Heart right ventricle (tissue), 16 donors: ENCODE results near the gene TRABD. TPM values are rescaled to one million over a fixed set of nuclear protein-coding genes. Genes with fewer than 3 reads are reported as not detected.

Experiments used
- ATAC-seq, 8 donors: fragments of 200-7000 bp; cut with Tn5 transposase; one replicate each; pipeline ENCODE4 v1.9.1; 2020; ENCODE audit warnings: mild to moderate bottlenecking in 8 of 8, moderate library complexity in 8 of 8, moderate number of reproducible peaks in 1 of 8
- DNase-seq, 2 donors: peaks; one replicate each; pipeline ENCODE4 v3.0.0-alpha.2; 2020
- H3K27ac ChIP-seq, 10 donors: fragments of 200-600 bp; sonication (generic) in 2 of 10; one replicate each; pipeline versions ENCODE4 v1.5.0 to v1.8.0; 2020 to 2022; ENCODE audit warnings: mild to moderate bottlenecking in 3 of 10
- H3K27me3 ChIP-seq, 7 donors: fragments of 200-600 bp; one replicate each; pipeline ENCODE4 v1.8.0; 2021 to 2022; ENCODE audit warnings: mild to moderate bottlenecking in 2 of 7
- H3K36me3 ChIP-seq, 9 donors: fragments of 200-600 bp; sonication (generic) in 1 of 9; one replicate each; pipeline versions ENCODE4 v1.5.0 to v1.8.0; 2020 to 2022; ENCODE audit warnings: mild to moderate bottlenecking in 2 of 9
- H3K4me1 ChIP-seq, 9 donors: fragments of 200-600 bp; sonication (generic) in 1 of 9; one replicate each; pipeline versions ENCODE4 v1.5.0 to v1.8.0; 2020 to 2022; ENCODE audit warnings: mild to moderate bottlenecking in 4 of 9
- H3K4me3 ChIP-seq, 10 donors: fragments of 200-600 bp; sonication (generic) in 2 of 10; one replicate each; pipeline versions ENCODE4 v1.5.0 to v1.8.0; 2020 to 2022; ENCODE audit warnings: mild to moderate bottlenecking in 7 of 10, moderate library complexity in 2 of 10
- H3K9me3 ChIP-seq, 11 donors: fragments of 200-600 bp in 10 of 11; sonication (generic) in 2 of 11; one replicate each; pipeline versions ENCODE4 v1.5.0 to v1.8.0; 2013 to 2022; ENCODE audit warnings: mild to moderate bottlenecking in 2 of 11, control low read depth in 1 of 11, moderate library complexity in 1 of 11
- CTCF ChIP-seq, 9 donors: fragments of 200-600 bp; sonication (generic) in 2 of 9; IDR thresholded peaks; one replicate each; pipeline versions ENCODE4 v1.5.0 to v1.8.0; 2021 to 2022; ENCODE audit warnings: antibody characterized with exemption in 9 of 9, mild to moderate bottlenecking in 5 of 9, moderate library complexity in 1 of 9
- WGBS, 2 donors: extraction: QIAGEN DNeasy Blood & Tissue Kit; methylation state at CpG; one replicate each; pipeline ENCODE4 v1.1.7; 2013; ENCODE audit warnings: inconsistent platforms in 1 of 2; 5-methylcytosine and 5-hydroxymethylcytosine counted together
- intact Hi-C, 10 donors: fragments of 100-400 bp; cut with DNase I; formaldehyde crosslinking; loops; one replicate each; pipeline versions ENCODE4 v1.11.1 to v1.14.2; 2022
- polyA plus RNA-seq, 2 donors: library from polyadenylated mRNA; stranded (reverse); fragments of 200-250 nt; gene quantifications; one replicate each; pipeline ENCODE4 v1.2.3, GENCODE V29; 2013
- total RNA-seq, 10 donors: library from RNA; stranded (reverse); fragmentation: NEBNext Ultra II Directional in 3 of 10; extraction: Animal tissue kit (Norgen Biotek cat#: 25700) in 3 of 10; gene quantifications; one replicate each; pipeline versions ENCODE4 v1.2.1 to v1.2.4, GENCODE V29; 2021 to 2023
- donor health status: Arrhythmogenic right ventricular cardiomyopathy.
- donor health status: ischemic (EF 13 %, LVEDD 7.1; RV severe dilation, severe dysfunction).
- donor health status: healthy with polysubstance abuse.
- donor health status: DM: no; HTN: yes; CAD: no.
- donor health status: DM: no; HTN: no; CAD: no.
- donor health status: ischemic (EF 25% LVEDD 6.9; RV normal size, moderate dysfunction).
- donor health status: ischemic (EF 25% LVEDD 5.7; RV mildly dilated, moderate dysfunction).
- donor health status: healthy.
- donor health status: DM: yes; HTN: yes; CAD: no.
- donor health status: Ischemic cardiomyopathy.
- donor health status: ischemic (EF 35%, LVEDD 5.7; RV mildly dilated, moderate dysfunction).
- donor health status: nonischemic (EF 11% LVEDD 7.7; RV severe dilation, severe dysfunction).
- donor health status: DM: yes; HTN: yes; CAD: no.
- donor health status: PGD.
- donor health status: ischemic (EF 29% LVEDD 5.4; RV normal size, mild dysfunction).
- donor health status: nonischemic (EF 23%, LVEDD 6.1; RV moderate dilation, normal function).

Gene TRABD
- total and polyA plus RNA-seq, 12 donors, result 13.6 to 40.8 (median 19.0) TPM

- no peak for ATAC-seq
- DNase-seq, result no peak
- TF ChIP-seq CTCF (IDR thresholded peaks at IDR 0.05), result no peak
- H3K27me3 ChIP-seq, result peaks cover 0 to 19% (median 4%) of the 10 kb centered on the region in 7 donors
- no peaks in the 10 kb centered on the region for H3K9me3 ChIP-seq
- peaks cover 0 to 7% (median 0%) of the 10 kb centered on the region in 9 donors for H3K4me1 ChIP-seq
- no peaks in the 10 kb centered on the region for H3K36me3 ChIP-seq
- no peak overlapping the region for H3K4me3 ChIP-seq
- intact Hi-C loops, result loop anchor here in 1 of 10 donors (5.0 kb wide), 1 partner anchor 54 kb away; no protein-coding TSS in a partner anchor
- WGBS, 2 donors, result 89 to 90% methylated on average over 7 of the region's 7 CpGs
- H3K27ac ChIP-seq, result no peak overlapping the region
Observed at GRCh38 chr22:50153756-50154140, 32.0 kb upstream of the TRABD start.

GRCh38 chr22:50157709-50158375 lies 27.9 kb upstream of the TRABD start:
- ATAC-seq (no peak), DNase-seq (no peak)
- no peaks in the 10 kb centered on the region for H3K36me3 ChIP-seq
- no peak overlapping the region for H3K27ac ChIP-seq
- peaks cover 0 to 28% (median 12%) of the 10 kb centered on the region in 7 donors for H3K27me3 ChIP-seq
- H3K4me1 ChIP-seq, result no peaks in the 10 kb centered on the region
- intact Hi-C loops, result no loop called here
- no peak for TF ChIP-seq CTCF (IDR thresholded peaks at IDR 0.05)
- no peaks in the 10 kb centered on the region for H3K9me3 ChIP-seq
- WGBS, 2 donors, result 75 to 78% methylated on average over 21 of the region's 21 CpGs
- H3K4me3 ChIP-seq, result no peak overlapping the region

DNA sequence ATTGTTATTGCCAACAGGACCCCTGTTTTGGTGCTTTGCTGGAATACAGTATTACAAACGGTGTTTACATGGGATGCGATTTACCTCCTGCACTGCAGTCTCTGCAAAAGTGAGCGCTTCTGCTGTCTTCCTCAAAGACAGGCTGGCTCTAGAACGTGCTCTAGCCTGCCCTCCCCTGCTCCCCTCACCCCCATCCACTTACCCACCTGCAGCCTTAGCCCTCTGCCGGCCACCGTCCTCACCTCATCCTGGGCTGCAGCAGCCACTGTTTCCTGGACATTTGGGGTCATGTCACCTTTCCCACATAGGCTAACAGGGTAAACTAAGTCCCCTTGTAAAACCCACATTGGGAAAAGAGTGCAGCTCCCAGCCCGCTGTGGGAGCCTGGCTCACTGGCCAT lies 24.8 kb upstream of the TRABD start:
- Histone ChIP-seq H3K27me3 (peaks cover 0 to 28% (median 16%) of the 10 kb centered on the region in 7 donors), H3K27ac (no peak overlapping the region), H3K4me1 (no peaks in the 10 kb centered on the region), H3K4me3 (no peak overlapping the region), H3K36me3 (no peaks in the 10 kb centered on the region), H3K9me3 (no peaks in the 10 kb centered on the region)
- TF ChIP-seq CTCF (IDR thresholded peaks at IDR 0.05), result no peak
- 84 to 88% methylated on average over 7 of the region's 7 CpGs for WGBS, 2 donors
- DNase-seq, result no peak
- ATAC-seq, result no peak
- intact Hi-C loops, result no loop called here

- no peak for DNase-seq
- H3K27me3 ChIP-seq, result peaks cover 0 to 28% (median 16%) of the 10 kb centered on the region in 7 donors
Observed at GRCh38 chr22:50161508-50162390, 24.0 kb upstream of the TRABD start.

More at GRCh38 chr22:50161508-50162390, 24.0 kb upstream of the TRABD start:
- Histone ChIP-seq H3K9me3 (no peaks in the 10 kb centered on the region), H3K4me3 (no peak overlapping the region), H3K36me3 (no peaks in the 10 kb centered on the region), H3K4me1 (no peaks in the 10 kb centered on the region), H3K27ac (no peak overlapping the region)
- ATAC-seq, result peak in 1 of 8 donors; percentile 34
- intact Hi-C loops, result no loop called here
- no peak for TF ChIP-seq CTCF (IDR thresholded peaks at IDR 0.05)
- 83 to 88% methylated on average over 23 of the region's 23 CpGs for WGBS, 2 donors
